T-helper 1 cell treated with Interleukin-12 subunit alpha and Interleukin-12 subunit beta and Interleukin-4 antibody, amounts not matched to agents 30 μg/mL and 1 μg/mL, for 36 hours (primary cell): ENCODE data around the gene LPCAT2.

ENCODE experiments used
- H3K27ac Mint-ChIP-seq: one replicate; pipeline ENCODE4 v1.8.0; 2021; ENCODE audit warnings: mild to moderate bottlenecking, mixed read lengths
- H3K27me3 Mint-ChIP-seq: one replicate; pipeline ENCODE4 v1.8.0; 2021; ENCODE audit warnings: low read depth, mixed read lengths
- H3K36me3 Mint-ChIP-seq: one replicate; pipeline ENCODE4 v1.8.0; 2021; ENCODE audit warnings: low read depth, mixed read lengths
- H3K4me1 Mint-ChIP-seq: one replicate; pipeline ENCODE4 v1.8.0; 2021; ENCODE audit warnings: low read depth, mixed read lengths
- H3K4me3 Mint-ChIP-seq: one replicate; pipeline ENCODE4 v1.8.0; 2021; ENCODE audit warnings: mild to moderate bottlenecking, moderate library complexity, mixed read lengths
- H3K9me3 Mint-ChIP-seq: one replicate; pipeline ENCODE4 v1.8.0; 2021; ENCODE audit warnings: mixed read lengths

The LPCAT2 gene

GRCh38 chr16:55508941-55509931, at the start of gene LPCAT2:
LPCAT2 (plus strand) TSS chr16:55509072; CDS start chr16:55509182, 110 bp downstream.
- Mint-ChIP-seq H3K4me3 (peak within 1 kb of the TSS; percentile 71), H3K9me3 (peaks cover 10% of the 10 kb centered on the region), H3K36me3 (no peaks in the 10 kb centered on the region), H3K27ac (peak within 1 kb of the TSS; percentile 4), H3K27me3 (peaks cover 21% of the 10 kb centered on the region), H3K4me1 (peaks cover 11% of the 10 kb centered on the region)

- no peak overlapping the region for H3K27ac Mint-ChIP-seq
- no peak overlapping the region for H3K4me3 Mint-ChIP-seq
- H3K9me3 Mint-ChIP-seq = no peaks in the 10 kb centered on the region
- H3K36me3 Mint-ChIP-seq = no peaks in the 10 kb centered on the region
- H3K4me1 Mint-ChIP-seq = no peaks in the 10 kb centered on the region
- H3K27me3 Mint-ChIP-seq = peaks cover 5% of the 10 kb centered on the region
Observed at GRCh38 chr16:55462241-55462640, 46.6 kb upstream of the LPCAT2 start.

GRCh38 chr16:55464375-55464774, 44.5 kb upstream of the LPCAT2 start:
- Mint-ChIP-seq H3K4me3 (no peak overlapping the region), H3K4me1 (no peaks in the 10 kb centered on the region), H3K27ac (no peak overlapping the region), H3K9me3 (no peaks in the 10 kb centered on the region), H3K27me3 (no peaks in the 10 kb centered on the region), H3K36me3 (no peaks in the 10 kb centered on the region)

- Mint-ChIP-seq H3K4me1 (no peaks in the 10 kb centered on the region), H3K4me3 (no peak overlapping the region), H3K9me3 (no peaks in the 10 kb centered on the region), H3K27me3 (no peaks in the 10 kb centered on the region), H3K36me3 (no peaks in the 10 kb centered on the region), H3K27ac (no peak overlapping the region)
Observed at GRCh38 chr16:55465077-55465896, 43.6 kb upstream of the LPCAT2 start.

GRCh38 chr16:55466209-55466608, 42.7 kb upstream of the LPCAT2 start:
- Mint-ChIP-seq H3K9me3 (no peaks in the 10 kb centered on the region), H3K27me3 (no peaks in the 10 kb centered on the region), H3K4me1 (peaks cover under 1% of the 10 kb centered on the region), H3K27ac (no peak overlapping the region), H3K36me3 (no peaks in the 10 kb centered on the region), H3K4me3 (no peak overlapping the region)

GRCh38 chr16:55467898-55468297, 41.0 kb upstream of the LPCAT2 start:
- no peaks in the 10 kb centered on the region for H3K27me3 Mint-ChIP-seq
- H3K4me3 Mint-ChIP-seq = no peak overlapping the region
- no peaks in the 10 kb centered on the region for H3K9me3 Mint-ChIP-seq
- H3K4me1 Mint-ChIP-seq = peaks cover 6% of the 10 kb centered on the region
- no peak overlapping the region for H3K27ac Mint-ChIP-seq
- H3K36me3 Mint-ChIP-seq = no peaks in the 10 kb centered on the region

- Mint-ChIP-seq H3K27me3 (no peaks in the 10 kb centered on the region), H3K4me1 (peaks cover 6% of the 10 kb centered on the region), H3K27ac (no peak overlapping the region), H3K36me3 (no peaks in the 10 kb centered on the region), H3K4me3 (no peak overlapping the region), H3K9me3 (no peaks in the 10 kb centered on the region)
Observed at GRCh38 chr16:55468352-55468990, 40.4 kb upstream of the LPCAT2 start.

GRCh38 chr16:55469821-55470532, 38.9 kb upstream of the LPCAT2 start:
- Mint-ChIP-seq H3K36me3 (no peaks in the 10 kb centered on the region), H3K9me3 (no peaks in the 10 kb centered on the region), H3K4me3 (no peak overlapping the region), H3K27ac (no peak overlapping the region), H3K27me3 (no peaks in the 10 kb centered on the region), H3K4me1 (peaks cover 6% of the 10 kb centered on the region)

- Mint-ChIP-seq H3K27ac (no peak overlapping the region), H3K9me3 (no peaks in the 10 kb centered on the region), H3K4me1 (peaks cover 6% of the 10 kb centered on the region), H3K4me3 (no peak overlapping the region), H3K36me3 (no peaks in the 10 kb centered on the region), H3K27me3 (no peaks in the 10 kb centered on the region)
Observed at GRCh38 chr16:55470533-55471371, 38.1 kb upstream of the LPCAT2 start.

- peaks cover 4% of the 10 kb centered on the region for H3K27me3 Mint-ChIP-seq
- H3K9me3 Mint-ChIP-seq = no peaks in the 10 kb centered on the region
- peaks cover 6% of the 10 kb centered on the region for H3K4me1 Mint-ChIP-seq
- no peaks in the 10 kb centered on the region for H3K36me3 Mint-ChIP-seq
- peak overlapping the region; percentile 73 for H3K27ac Mint-ChIP-seq
- H3K4me3 Mint-ChIP-seq = peak overlapping the region; percentile 12
Observed at GRCh38 chr16:55471448-55472097, 37.3 kb upstream of the LPCAT2 start.

- Mint-ChIP-seq H3K27me3 (peaks cover 18% of the 10 kb centered on the region), H3K27ac (no peak overlapping the region), H3K4me1 (peaks cover 6% of the 10 kb centered on the region), H3K9me3 (no peaks in the 10 kb centered on the region), H3K36me3 (no peaks in the 10 kb centered on the region), H3K4me3 (no peak overlapping the region)
Observed at GRCh38 chr16:55473587-55473986, 35.3 kb upstream of the LPCAT2 start.

- Mint-ChIP-seq H3K27me3 (peaks cover 27% of the 10 kb centered on the region), H3K4me3 (no peak overlapping the region), H3K4me1 (peaks cover 6% of the 10 kb centered on the region)
Observed at GRCh38 chr16:55474821-55475220, 34.1 kb upstream of the LPCAT2 start.

GRCh38 chr16:55475919-55476318, 33.0 kb upstream of the LPCAT2 start:
- H3K9me3 Mint-ChIP-seq = no peaks in the 10 kb centered on the region
- H3K4me1 Mint-ChIP-seq = peaks cover 6% of the 10 kb centered on the region
- H3K36me3 Mint-ChIP-seq = no peaks in the 10 kb centered on the region
- no peak overlapping the region for H3K27ac Mint-ChIP-seq
- peaks cover 38% of the 10 kb centered on the region for H3K27me3 Mint-ChIP-seq
- H3K4me3 Mint-ChIP-seq = no peak overlapping the region

More at GRCh38 chr16:55474821-55475220, 34.1 kb upstream of the LPCAT2 start:
- Mint-ChIP-seq H3K27ac (no peak overlapping the region), H3K36me3 (no peaks in the 10 kb centered on the region), H3K9me3 (no peaks in the 10 kb centered on the region)
